ENCODE data around the gene PNO1.

PNO1 gene

DNA sequence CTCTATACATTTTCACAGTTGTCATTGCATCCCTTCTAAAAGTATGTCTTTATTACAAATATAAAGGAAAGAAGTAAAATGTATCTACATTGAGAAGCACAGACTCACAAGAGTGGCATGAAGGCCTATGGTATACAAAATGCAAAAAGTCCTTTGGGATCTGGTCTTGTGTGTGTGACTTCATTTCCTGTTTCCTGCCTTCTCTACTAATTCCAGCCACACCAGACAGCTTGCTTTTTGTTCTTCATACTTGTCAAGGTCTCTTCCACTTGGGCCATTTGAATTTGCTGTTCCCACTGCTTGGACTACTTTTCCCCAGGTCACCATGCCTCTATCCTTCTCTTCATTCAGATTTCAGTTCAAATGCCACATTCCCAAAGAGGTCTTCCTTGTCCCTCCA is 6.7 kb upstream of the PNO1 start:
- peak overlapping the region; percentile 15 for H3K4me2 ChIP-seq (ENCODE audit: low read depth, low read length, poor library complexity, severe bottlenecking)
- no peak overlapping the region for H3K9ac ChIP-seq (ENCODE audit: low read depth, low read length, poor library complexity, severe bottlenecking)
- no peak overlapping the region for H3K4me3 ChIP-seq (ENCODE audit: low read length, poor library complexity, severe bottlenecking)
- peaks cover 30% of the 10 kb centered on the region for H3K4me1 ChIP-seq (ENCODE audit: insufficient read depth, low read length, poor library complexity, severe bottlenecking)
- no peaks in the 10 kb centered on the region for H3K9me2 ChIP-seq (replicated peaks; ENCODE audit: low read depth, low read length)
- H4K20me1 ChIP-seq (ENCODE audit: insufficient read depth, low read length, poor library complexity, severe bottlenecking): no peaks in the 10 kb centered on the region
- H3K36me3 ChIP-seq (ENCODE audit: insufficient read depth, low read length): no peaks in the 10 kb centered on the region
- no peak overlapping the region for H2AFZ ChIP-seq (ENCODE audit: low read length)
- no peak for TF ChIP-seq EZH2phosphoT487 (IDR thresholded peaks at IDR 0.05; ENCODE audit: borderline replicate concordance)
- no peak for TF ChIP-seq CTCF (conservative IDR thresholded peaks at IDR 0.05; ENCODE audit: low read length)
- no peaks in the 10 kb centered on the region for H3F3A ChIP-seq (ENCODE audit: low read depth)
- H3K9me3 ChIP-seq (ENCODE audit: insufficient read depth, low read depth, low read length): no peaks in the 10 kb centered on the region
- H3K79me2 ChIP-seq (ENCODE audit: insufficient read depth, low read length): peaks cover 7% of the 10 kb centered on the region
- H3K27me3 ChIP-seq (ENCODE audit: insufficient read depth, low read length, poor library complexity, severe bottlenecking): no peaks in the 10 kb centered on the region

GRCh38 chr2:68152681-68153347 is 4.9 kb upstream of the PNO1 start:
- Histone ChIP-seq H4K20me1 (ENCODE audit: insufficient read depth, low read length, poor library complexity, severe bottlenecking) (no peaks in the 10 kb centered on the region), H3K4me2 (ENCODE audit: low read depth, low read length, poor library complexity, severe bottlenecking) (peak overlapping the region; percentile 55), H3K27me3 (ENCODE audit: insufficient read depth, low read length, poor library complexity, severe bottlenecking) (no peaks in the 10 kb centered on the region), H2AFZ (ENCODE audit: low read length) (0 out of 2 replicates have a peak overlapping the region, but pooled peaks have one; percentile 35), H3K9me3 (ENCODE audit: insufficient read depth, low read depth, low read length) (no peaks in the 10 kb centered on the region), H3K9me2 (replicated peaks; ENCODE audit: low read depth, low read length) (no peaks in the 10 kb centered on the region), H3F3A (ENCODE audit: low read depth) (no peaks in the 10 kb centered on the region), H3K79me2 (ENCODE audit: insufficient read depth, low read length) (peaks cover 19% of the 10 kb centered on the region), H3K4me1 (ENCODE audit: insufficient read depth, low read length, poor library complexity, severe bottlenecking) (peaks cover 38% of the 10 kb centered on the region), H3K4me3 (ENCODE audit: low read length, poor library complexity, severe bottlenecking) (no peak overlapping the region), H3K36me3 (ENCODE audit: insufficient read depth, low read length) (no peaks in the 10 kb centered on the region), H3K9ac (ENCODE audit: low read depth, low read length, poor library complexity, severe bottlenecking) (peak overlapping the region; percentile 20)
- TF ChIP-seq CTCF (conservative IDR thresholded peaks at IDR 0.05; ENCODE audit: low read length): no peak
- no peak for TF ChIP-seq EZH2phosphoT487 (IDR thresholded peaks at IDR 0.05; ENCODE audit: borderline replicate concordance)

DNA sequence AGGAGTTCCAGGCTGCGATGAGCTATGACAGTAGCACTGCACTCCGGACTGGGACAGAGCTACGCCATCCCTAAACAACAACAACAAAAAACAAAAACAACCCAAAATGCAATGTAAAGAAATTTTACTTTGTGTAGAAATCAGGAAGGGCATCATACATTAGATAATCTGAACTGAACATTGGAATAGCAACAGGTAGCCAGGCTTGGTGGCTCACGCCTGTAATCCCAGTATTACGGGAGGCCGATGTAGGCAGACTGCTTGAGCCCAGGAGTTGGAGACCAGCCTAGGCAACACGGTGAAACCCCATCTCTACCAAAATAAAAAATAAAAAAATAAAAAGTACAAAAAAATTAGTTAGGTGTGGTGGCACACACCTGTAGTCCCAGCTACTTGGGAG is 2.1 kb upstream of the PNO1 start:
- Histone ChIP-seq H3K4me1 (ENCODE audit: insufficient read depth, low read length, poor library complexity, severe bottlenecking) (peaks cover 50% of the 10 kb centered on the region), H2AFZ (ENCODE audit: low read length) (no peak overlapping the region), H3K9me2 (replicated peaks; ENCODE audit: low read depth, low read length) (no peaks in the 10 kb centered on the region), H3F3A (ENCODE audit: low read depth) (no peaks in the 10 kb centered on the region), H3K4me2 (ENCODE audit: low read depth, low read length, poor library complexity, severe bottlenecking) (peak overlapping the region; percentile 100), H3K4me3 (ENCODE audit: low read length, poor library complexity, severe bottlenecking) (peak overlapping the region; percentile 91), H4K20me1 (ENCODE audit: insufficient read depth, low read length, poor library complexity, severe bottlenecking) (no peaks in the 10 kb centered on the region), H3K9me3 (ENCODE audit: insufficient read depth, low read depth, low read length) (no peaks in the 10 kb centered on the region), H3K9ac (ENCODE audit: low read depth, low read length, poor library complexity, severe bottlenecking) (no peak overlapping the region), H3K36me3 (ENCODE audit: insufficient read depth, low read length) (peaks cover 3% of the 10 kb centered on the region; the same call in 1 of the 2 replicates), H3K27me3 (ENCODE audit: insufficient read depth, low read length, poor library complexity, severe bottlenecking) (no peaks in the 10 kb centered on the region), H3K79me2 (ENCODE audit: insufficient read depth, low read length) (peaks cover 39% of the 10 kb centered on the region)
- TF ChIP-seq EZH2phosphoT487 (IDR thresholded peaks at IDR 0.05; ENCODE audit: borderline replicate concordance) (no peak), CTCF (conservative IDR thresholded peaks at IDR 0.05; ENCODE audit: low read length) (no peak)

All from Loucy (cell line).